EL (cell line): ENCODE measurements around the gene HAND2.

Source experiments
- DNase-seq: peaks from one replicate; pipeline ENCODE4 v3.0.0-alpha.2; 2016

HAND2 gene

DNA sequence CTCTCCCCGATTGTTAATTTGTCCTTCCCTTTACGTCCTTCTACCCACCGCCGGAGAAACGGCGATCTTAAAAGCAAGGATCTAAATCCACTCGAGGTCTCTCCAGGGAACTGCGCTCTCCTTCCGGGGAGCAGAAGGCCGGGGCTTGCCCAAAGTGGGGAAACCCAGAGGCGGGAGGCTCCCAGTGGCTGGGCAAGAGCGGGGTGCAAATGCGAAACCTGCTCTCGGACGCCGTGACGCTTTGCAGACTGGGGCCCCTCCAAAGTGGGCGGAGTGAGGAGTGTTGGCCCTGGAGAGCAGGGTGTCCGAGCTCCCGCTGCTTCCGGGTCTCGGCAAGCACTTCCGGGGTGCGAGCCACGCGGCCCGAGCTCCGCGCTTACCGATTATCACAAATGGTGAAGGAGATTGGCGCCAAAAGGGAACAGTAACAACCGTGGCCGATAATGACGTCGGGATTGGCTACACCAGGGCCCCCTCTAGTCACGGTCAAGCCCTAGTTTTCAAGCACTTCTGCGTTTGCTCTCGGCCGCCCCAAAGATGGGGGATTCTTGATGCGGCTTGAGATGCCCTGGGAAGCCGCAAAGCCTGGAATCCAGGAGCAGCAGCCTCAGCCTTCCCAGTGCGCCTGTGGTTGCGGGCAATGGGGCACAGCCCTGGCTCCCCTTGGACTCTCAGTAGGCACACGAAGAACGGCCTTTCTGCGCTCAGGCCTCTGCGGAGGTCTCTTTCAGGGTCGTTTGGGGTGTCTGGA is 29.0 kb downstream of the HAND2 start:
- DNase-seq, result no peak

DNA sequence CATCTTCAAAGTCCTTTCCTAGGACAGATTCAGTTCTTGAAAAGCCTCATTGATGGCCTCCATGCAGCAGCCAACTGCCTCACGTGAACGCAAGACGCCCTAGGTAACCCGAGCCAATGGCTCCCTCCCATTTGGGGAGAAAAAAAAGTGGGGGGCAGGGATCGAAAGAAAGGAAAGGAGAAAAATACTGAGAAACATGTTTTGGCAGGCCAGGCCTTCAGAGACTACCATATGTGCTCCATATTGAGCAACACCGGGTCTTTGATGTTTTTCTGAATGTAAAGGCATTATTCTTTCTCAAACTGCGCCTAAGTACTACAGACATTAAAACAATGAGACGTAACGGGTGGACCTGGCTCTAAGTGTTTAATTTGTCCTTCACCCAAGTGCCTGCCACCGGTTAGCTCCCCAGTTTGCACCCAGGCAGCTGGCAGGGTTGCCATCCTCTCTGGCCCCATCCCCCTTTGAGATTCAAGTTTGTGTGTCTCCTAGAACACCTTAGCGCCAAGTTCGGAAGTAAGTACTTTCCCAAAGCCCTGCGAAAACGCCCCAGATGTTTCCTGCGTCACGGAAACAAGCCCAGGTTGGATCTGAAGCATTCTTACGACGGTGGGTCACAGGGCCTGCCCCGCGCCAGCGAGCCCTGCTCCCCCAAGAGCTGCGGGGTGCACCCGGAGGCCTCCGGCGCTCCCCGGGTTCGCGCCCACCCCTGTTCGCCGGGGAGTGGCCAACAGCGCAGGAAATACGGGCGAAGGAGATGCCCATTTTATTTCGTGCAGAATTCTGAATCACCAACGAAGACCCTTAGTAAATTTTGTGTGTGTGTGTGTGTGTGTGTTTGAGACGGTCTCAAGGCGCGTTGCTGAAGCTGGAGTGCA is 30.1 kb downstream of the HAND2 start:
- DNase-seq, result no peak

DNA sequence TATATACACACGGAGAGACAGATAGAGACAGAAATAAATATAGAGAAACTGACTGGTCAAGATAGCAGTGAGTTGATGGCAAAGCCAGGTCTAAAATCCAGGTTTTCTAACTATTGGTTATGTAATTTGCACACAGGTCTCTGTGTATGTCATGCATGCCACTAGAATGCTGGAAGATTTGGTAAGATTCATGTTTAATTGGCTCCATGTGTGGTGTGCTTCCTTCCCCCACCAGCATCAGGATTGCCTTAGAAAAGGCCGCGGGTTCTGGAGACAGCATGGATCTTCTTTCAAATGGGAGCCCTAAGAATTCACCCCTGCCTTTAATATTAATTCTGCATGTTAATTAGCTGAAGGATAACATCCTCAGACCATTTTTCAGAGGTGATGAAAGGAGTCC is 31.3 kb downstream of the HAND2 start:
- DNase-seq, result no peak

DNA sequence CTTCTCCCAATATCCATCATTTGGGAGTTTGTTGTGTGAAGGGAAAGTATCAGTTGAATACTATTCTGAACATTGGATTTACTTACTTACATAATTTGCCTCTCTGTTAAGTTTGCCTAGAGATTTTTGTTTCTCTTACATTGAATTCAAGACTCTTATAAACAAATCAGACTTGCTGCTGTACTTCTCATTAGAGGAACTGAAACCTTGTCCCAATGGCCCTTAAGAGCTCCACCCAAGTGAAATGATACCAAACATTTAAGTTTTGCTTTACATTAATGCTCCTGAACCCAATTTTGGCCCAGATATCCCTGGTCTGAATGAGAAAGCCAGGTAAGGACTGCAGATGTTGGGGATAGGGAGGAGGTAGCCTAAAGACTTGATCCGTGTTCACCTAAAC is 32.0 kb downstream of the HAND2 start:
- DNase-seq, result no peak

DNA sequence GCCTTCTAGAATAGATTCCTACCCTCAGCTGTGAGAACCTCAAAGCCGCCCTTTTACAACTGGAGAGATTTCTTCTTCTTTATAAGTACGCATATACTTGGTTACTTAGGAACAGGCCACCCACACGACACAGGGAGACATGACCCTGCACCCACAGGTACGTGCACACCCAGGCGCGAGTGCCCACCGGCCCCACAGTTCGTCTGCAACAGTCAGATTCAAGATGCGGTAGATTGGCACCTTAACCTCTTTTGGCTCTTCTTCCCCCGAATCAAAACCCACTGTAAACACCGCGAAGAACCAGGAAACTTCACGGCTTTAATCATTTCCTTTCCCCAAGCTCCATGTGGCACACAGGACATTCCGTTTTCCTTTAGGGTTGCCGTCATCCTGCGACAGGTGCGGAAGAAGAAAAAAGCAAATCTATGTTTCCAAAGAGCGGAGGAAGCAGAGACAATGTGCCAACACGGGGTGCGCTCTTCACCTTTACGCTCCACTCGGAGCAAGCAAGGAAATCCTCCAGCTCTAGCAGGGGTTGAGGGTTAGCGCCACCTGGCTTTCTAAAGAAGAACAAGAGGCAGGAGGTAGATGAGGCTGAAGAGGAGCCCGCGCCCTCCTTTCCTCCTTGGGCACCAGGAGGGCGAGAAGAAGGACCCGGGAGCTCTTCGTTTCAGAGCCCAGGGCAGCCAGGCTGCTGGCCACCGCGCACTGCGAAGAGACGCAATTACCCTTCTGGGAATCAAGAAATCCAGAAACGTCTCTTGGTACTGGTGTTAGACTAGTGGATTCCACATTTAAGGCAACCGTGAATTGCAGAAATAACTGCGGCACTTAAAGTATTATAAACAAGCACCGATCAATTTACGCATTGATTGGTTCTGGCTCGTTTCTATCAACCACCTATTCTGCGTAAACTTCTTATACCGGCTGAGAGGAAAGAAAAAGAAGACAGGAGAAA is 35.7 kb downstream of the HAND2 start:
- peak; percentile 68 for DNase-seq

DNA sequence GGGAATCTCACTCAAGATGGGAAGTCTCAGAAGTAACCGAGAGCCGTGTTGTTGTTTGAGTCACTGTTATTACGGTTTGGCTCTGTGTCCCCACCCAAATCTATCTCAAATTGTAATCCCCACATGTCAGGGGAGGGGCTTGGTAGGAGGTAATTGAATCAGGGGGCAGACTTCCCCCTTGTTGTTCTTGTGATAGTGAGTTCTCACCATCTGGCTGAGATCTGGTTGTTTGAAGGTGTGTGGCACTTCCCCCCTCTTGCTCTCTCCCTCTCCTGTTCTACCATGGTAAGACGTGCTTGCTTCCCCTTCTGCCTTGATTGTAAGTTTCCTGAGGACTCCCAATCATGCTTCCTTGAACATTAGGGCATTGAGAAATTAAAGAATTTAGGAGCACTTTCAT is 37.0 kb downstream of the HAND2 start:
- DNase-seq, result no peak

DNA sequence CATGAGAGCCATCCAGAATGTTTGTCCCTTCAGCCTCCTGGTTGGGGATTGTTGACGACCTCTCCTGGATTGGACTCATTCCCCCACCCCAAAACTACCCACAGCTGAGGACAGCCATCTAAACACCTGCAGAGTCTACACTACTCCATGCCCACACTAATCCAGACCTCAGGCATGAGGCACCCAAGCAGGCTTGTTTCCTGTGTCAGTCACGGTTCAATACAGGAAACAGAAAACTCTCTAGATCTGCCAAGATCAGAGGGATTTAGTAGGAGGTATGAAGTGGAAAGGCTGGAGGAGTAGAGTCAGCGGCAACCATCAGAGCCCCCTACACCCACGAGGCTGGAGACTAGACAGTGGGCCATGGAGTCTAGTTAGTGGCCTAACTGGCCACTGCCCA is 37.7 kb downstream of the HAND2 start:
- DNase-seq, result no peak

DNA sequence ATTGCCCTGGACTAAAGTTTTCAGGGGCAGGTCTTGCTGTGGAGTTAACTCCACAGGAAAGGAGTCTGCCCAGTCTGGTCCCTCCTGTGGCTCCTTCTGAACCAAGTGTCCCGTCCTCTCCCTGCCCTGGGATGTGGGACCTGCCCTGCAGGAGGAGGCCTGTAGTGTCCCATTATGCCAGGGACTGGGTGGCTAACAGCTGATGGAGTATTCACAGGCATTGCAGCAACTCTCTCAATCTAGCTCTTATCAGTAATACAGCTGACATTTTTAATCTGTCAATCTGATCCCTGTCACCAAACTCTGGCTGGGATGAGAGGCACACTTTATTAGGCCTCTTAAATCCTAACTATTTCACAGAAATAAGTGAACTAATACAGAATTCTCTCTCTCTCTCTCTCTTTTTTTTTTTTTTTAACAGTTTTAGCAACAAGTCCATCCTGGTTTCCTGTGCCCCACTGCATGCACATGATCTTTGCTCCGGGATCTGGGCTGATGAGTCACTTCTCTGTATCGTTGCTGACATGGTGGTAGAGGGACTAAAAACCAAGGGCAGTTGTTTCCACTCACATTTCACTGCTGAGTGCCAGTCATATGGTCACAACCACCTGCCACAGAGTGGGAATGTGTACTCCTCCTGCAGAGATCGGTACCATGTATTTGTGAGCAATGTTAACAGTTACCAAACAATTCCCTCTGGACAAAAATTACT is 39.1 kb downstream of the HAND2 start:
- DNase-seq, result peak; percentile 75

DNA sequence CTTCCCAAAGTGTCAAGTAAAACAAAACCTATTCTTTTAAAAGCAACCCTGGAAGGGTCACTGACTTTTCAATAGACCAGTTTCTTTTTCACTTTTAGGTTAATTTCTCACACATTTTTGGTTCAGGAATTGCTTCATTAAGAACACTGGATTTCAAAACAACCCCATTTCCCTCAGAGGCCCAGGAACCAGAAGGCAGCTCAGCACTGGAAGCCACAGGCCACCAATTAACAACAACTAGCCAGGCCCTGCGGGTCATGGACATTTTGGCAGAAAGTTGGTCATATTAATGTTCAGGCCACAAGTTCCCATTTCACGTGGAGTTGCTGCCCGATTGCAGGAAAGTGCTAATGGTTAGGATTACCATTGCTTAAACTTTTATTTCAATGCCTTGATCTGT is 39.8 kb downstream of the HAND2 start:
- no peak for DNase-seq

DNA sequence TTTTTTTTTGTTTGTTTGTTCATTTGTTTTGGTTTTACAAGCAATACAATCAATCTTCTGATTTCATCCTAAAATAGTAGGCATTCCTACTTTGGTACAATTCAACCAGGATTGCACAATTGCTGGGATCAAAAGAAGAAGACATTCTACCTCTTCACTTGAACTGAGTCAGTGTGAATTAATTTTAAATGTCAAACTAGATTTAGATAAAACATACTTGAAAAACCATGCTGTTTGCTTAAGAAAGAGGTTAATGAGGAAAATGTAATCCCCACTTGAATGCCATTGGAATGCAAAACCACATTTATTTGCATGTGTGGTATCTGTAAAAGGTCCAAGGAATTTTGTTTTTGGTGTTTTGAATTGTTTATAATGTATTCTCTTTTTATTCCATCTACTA is 40.5 kb downstream of the HAND2 start:
- peak; percentile 75 for DNase-seq

DNA sequence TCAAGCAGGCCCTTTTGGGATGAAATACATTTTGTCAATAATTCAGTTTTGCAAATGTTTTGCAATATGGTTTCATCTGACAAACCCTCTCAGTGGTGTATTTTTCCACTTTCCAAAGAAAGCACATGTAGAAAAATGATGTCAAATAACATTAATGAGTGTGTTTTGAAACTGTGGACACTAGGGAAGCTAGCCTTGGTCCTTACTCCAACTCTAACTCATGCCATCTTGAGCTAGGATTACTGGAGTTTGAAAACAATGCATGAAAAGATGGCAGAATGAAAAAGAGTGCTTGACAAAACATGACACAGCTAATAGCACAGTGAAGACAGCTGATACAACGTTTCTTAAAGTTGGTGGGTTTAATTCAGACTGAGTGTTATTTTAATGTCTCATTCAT is 41.4 kb downstream of the HAND2 start:
- no peak for DNase-seq

DNA sequence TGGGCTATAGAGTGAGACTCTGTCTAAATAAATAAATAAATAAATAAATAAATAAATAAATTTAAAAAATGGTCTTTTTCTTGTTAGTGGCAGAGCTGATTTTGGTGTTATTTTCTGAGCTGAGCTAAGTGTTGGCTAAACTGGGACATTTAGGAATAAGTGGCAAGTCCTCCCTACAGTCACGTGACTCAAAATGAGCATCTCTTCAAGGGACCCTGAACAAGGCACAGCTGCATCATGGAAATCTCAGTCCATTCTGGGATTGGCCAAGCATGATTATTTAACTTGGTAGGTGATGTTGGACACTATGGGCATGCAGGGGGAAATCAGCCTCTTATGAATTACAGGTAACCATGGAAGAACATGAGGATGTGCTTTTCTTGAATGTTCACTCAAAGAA is 42.0 kb downstream of the HAND2 start:
- DNase-seq, result no peak

DNA sequence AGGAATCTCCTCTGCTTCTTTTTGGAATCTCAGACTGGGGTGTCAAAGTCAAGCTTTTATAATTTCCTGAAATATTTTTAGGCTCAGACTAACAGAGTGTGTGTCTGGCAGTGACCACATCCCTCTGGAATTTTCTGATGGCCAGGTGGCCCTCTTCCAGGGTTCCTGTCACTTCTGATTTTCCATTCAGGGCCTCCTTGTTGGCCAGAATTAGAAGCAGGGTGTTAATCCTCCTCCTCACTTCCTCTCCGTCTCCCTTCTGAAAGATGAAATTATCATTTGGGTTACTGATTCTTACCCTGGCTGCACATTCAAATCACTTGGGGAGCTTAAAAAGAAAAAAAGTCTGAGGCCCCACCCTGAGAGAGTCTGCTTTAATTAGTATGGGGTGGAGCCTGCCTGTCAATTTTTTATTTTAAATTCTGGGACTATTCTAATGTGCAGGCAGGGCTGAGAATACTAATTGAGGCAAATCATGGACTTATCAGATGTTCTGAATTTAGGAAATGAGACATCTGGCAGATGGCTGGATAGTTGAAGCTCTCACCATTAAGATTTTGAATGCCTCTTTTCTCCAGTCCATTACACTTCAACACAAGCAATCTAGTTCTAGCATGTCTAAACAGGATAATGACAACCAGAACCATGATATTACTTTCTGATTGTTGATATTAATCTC is 43.2 kb downstream of the HAND2 start:
- DNase-seq, result no peak

DNA sequence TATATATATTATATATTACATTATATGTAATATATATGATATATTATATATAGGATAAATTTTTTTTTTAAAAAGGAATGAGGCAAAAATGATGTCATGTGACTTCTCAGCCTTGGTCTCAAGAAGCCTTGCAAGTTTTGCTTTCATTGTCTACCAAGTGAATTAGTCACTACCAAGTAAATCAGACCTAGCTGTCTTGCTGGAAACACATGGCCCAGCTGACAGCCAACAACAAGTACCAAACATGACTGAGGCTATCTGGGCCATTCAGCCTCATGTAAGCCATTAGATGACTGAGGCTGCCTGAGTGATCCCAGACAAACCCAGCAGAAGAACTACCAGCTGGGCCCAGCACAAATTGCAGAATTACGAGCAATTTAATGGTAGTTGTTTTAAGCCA is 44.9 kb downstream of the HAND2 start:
- no peak for DNase-seq

DNA sequence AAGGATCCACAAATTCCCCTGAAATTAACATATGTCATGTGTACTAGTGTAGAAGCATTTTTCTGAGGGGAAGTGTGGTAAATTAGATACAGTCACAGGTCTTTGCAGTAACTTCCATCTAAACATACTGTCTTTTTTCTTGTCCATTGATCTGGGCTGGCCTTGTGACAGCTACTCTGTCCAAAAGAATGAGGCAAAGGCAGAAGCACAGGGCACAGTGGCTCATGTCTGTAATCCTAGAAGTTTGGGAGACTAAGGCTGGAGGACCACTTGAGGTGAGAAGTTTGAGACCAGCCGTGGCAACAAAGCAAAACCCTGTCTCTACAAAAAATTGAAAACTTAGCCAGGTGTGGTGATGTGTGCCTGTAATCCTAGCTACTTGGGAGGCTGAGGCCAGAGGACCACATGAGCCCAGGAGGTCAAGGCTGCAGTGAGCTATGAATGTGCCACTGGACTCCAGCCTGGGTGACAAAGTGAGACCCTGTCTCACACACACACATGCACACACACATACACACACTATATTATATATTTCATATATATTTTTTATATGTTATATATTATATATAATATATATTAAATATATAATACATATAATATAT is 47.6 kb downstream of the HAND2 start:
- no peak for DNase-seq

DNA sequence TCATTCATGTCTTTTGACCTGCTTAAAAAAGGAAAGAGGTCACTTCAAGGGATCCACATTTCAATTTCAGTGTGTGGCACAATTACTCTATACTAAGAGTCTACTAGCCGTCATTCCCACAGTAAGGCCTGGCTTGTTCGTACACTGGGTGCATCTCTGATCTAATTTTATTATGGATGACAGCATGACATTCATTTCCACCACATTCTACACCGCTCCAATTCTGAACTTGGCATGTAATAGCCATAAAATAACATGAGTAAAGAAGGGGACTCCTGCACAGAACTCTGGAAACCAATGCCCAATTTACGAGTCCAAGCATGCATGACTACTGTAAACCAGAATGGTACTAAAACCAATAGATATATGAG is 51.1 kb downstream of the HAND2 start:
- no peak for DNase-seq

DNA sequence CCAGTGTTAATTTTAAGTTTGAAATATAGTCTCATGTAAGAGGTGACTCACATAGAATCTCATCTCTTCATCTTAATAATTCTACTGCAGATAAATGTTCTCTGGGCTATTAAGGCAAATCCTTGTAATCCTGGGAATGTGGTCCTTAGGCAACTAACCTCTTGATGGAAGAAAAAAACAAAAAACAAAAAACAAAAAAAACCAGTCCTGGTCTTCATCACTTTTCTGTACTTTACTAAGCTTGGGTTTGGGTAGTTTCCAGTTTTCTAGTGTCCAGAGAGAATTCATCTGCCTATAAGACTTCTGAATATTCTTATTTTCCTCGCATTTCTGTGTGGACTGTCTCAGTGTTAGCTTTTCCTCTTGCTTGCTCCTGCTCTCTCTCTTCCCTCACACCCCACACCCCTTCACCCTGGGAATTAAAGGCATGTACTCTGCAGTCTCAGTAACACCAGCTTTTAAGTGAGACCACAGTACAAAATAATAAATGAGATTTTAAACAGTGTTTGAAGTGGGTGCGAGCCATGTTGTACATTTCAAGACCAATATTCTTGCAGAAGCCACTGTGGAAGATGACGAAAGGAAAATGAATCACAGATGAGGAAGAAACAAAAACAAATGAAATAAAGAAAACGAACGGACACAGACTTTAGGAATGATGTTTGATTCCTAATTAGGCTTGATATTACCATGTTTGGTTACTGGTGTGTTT is 51.7 kb downstream of the HAND2 start:
- DNase-seq, result no peak

DNA sequence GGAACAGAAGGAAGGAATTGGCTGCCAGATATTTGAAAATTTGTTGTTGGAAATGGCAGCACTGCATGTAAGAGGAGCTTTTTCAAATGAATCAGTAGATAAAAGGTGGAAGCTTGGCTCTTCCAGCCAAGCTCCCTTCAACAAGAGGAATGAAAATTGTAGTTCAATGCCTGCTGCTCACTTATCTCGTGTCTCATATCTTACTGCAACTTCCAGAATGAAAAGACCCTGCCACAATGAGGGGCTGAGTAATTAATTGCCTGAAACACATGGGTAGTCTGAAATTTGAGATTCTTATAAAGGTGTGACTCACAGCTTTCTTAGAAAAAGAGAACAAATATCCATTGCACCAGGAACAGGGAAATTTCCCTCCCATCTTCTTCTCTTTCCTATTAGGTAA is 53.0 kb downstream of the HAND2 start:
- DNase-seq, result no peak
